HCT116 (cell line): ENCODE results near the gene DMPK. TPM values are rescaled to one million over a fixed set of nuclear protein-coding genes. Genes with fewer than 3 reads are reported as not detected.

Experiments used
- ATAC-seq: fragments of 200-7000 bp; cut with Tn5 transposase; 2 replicates; pipeline ENCODE4 v1.9.1; 2020; ENCODE audit warnings: mild to moderate bottlenecking, moderate library complexity
- BruUV-seq: library from RNA; stranded (reverse); fragments of 400-500 nt; replicated peaks from 2 replicates; lab custom pipeline; 2021; lab: Mats Ljungman, UMichigan
- CTCF ChIA-PET: fragments of 300-600 bp; sonication (Branson Sonifier 250); formaldehyde crosslinking; loops from one replicate; lab custom pipeline; 2021; ENCODE audit warnings: antibody characterized with exemption; lab: Charles Lee
- POLR2A ChIA-PET: fragments of 300-600, 350-600 bp; sonication (Branson Sonifier 250); formaldehyde crosslinking; loops from one replicate; lab custom pipeline; 2021; ENCODE audit warnings: antibody characterized with exemption; lab: Charles Lee
- RAD21 ChIA-PET, 2 experiments: fragments of 300-600 bp; sonication (Branson Sonifier 250); formaldehyde crosslinking; loops; one replicate each; lab custom pipeline; 2023; ENCODE audit warnings: low total read pairs in 2 of 2; ENCODE audit not compliant: uncharacterized antibody in 2 of 2, unreplicated experiment in 2 of 2, low non-redundant PET in 1 of 2; lab: Charles Lee
- DNase-seq: peaks from one replicate; pipeline ENCODE4 v3.0.0-alpha.2; 2010; ENCODE audit warnings: low read depth, low spot score
- H2AFZ ChIP-seq: fragments of 200-600 bp; shearing (Covaris generic), sonication (generic); 2 replicates; pipeline ENCODE4 v1.6.1; 2017; ENCODE audit warnings: low read depth, mixed run types, mixed read lengths, antibody characterized with exemption, low read length; ENCODE audit not compliant: poor library complexity, severe bottlenecking
- H3K27ac ChIP-seq: 2 replicates; pipeline ENCODE4 v1.5.1; 2012; ENCODE audit warnings: low read depth, low read length
- H3K27me3 ChIP-seq: fragments of 200-600 bp; sonication (generic); 2 replicates; pipeline ENCODE4 v1.6.1; 2016; ENCODE audit warnings: mixed run types, low read length, mixed read lengths; ENCODE audit not compliant: insufficient read depth
- H3K36me3 ChIP-seq, 2 experiments: fragments of 200-500 bp in 1 of 2; fragments of 200-600 bp in 1 of 2; sonication (Bioruptor generic) in 1 of 2; sonication (generic) in 1 of 2; 2 replicates each; pipeline versions ENCODE4 v1.5.1 to v1.6.1; 2014 to 2016; ENCODE audit warnings: low read length in 2 of 2, inconsistent platforms in 1 of 2, mixed read lengths in 1 of 2, mixed run types in 1 of 2; ENCODE audit not compliant: insufficient read depth in 2 of 2, control insufficient read depth in 1 of 2
- H3K4me1 ChIP-seq, 2 experiments: fragments of 200-600 bp in 1 of 2; sonication (generic) in 1 of 2; 2 replicates each; pipeline versions ENCODE4 v1.5.1 to v1.6.1; 2012 to 2017; ENCODE audit warnings: low read length in 2 of 2, inconsistent platforms in 1 of 2, mild to moderate bottlenecking in 1 of 2, mixed read lengths in 1 of 2, mixed run types in 1 of 2, moderate library complexity in 1 of 2; ENCODE audit not compliant: insufficient read depth in 2 of 2, control insufficient read depth in 1 of 2
- H3K4me2 ChIP-seq: fragments of 200-600 bp; sonication (generic); 2 replicates; pipeline ENCODE4 v1.6.1; 2017; ENCODE audit warnings: mixed run types, low read length, mixed read lengths
- H3K4me3 ChIP-seq, 2 experiments: fragments of 200-600 bp in 1 of 2; sonication (generic) in 1 of 2; replicated peaks in 1 of 2; 2 replicates each; pipeline ENCODE4 v1.5.1; 2011 to 2016; ENCODE audit warnings: low read length in 2 of 2, control low read depth in 1 of 2, low read depth in 1 of 2, mild to moderate bottlenecking in 1 of 2, mixed read lengths in 1 of 2, mixed run types in 1 of 2
- H3K79me2 ChIP-seq: fragments of 200-600 bp; sonication (generic); 2 replicates; pipeline ENCODE4 v1.6.1; 2017; ENCODE audit warnings: mild to moderate bottlenecking, mixed run types, low read length, moderate library complexity, mixed read lengths; ENCODE audit not compliant: insufficient read depth
- H3K9ac ChIP-seq: fragments of 200-600 bp; sonication (generic); 2 replicates; pipeline ENCODE4 v1.6.1; 2016; ENCODE audit warnings: low read length, mixed read lengths
- H3K9me2 ChIP-seq: fragments of 200-600 bp; sonication (generic), shearing (Covaris generic); 2 replicates; pipeline ENCODE4 v1.6.1; 2017; ENCODE audit warnings: mixed run types, mild to moderate bottlenecking, moderate library complexity; ENCODE audit not compliant: insufficient read depth
- H3K9me3 ChIP-seq, 2 experiments: fragments of 200-500 bp in 1 of 2; fragments of 200-600 bp in 1 of 2; sonication (Bioruptor generic) in 1 of 2; sonication (generic) in 1 of 2; 2 replicates each; pipeline ENCODE4 v1.6.1; 2014 to 2017; ENCODE audit warnings: low read length in 2 of 2, mixed read lengths in 2 of 2, inconsistent platforms in 1 of 2, low read depth in 1 of 2, mild to moderate bottlenecking in 1 of 2, mixed run types in 1 of 2, moderate library complexity in 1 of 2; ENCODE audit not compliant: control insufficient read depth in 1 of 2, insufficient read depth in 1 of 2
- H4K20me1 ChIP-seq: fragments of 200-600 bp; sonication (generic), shearing (Covaris generic); 2 replicates; pipeline ENCODE4 v1.6.1; 2017; ENCODE audit warnings: mixed run types, mild to moderate bottlenecking, moderate library complexity; ENCODE audit not compliant: insufficient read depth
- CEBPB ChIP-seq: IDR thresholded peaks from 2 replicates; pipeline ENCODE4 v1.6.1; 2012; ENCODE audit warnings: low read depth
- ELF1 ChIP-seq: IDR thresholded peaks from 2 replicates; pipeline ENCODE4 v1.6.1; 2012; ENCODE audit warnings: low read depth, borderline replicate concordance
- EZH2 ChIP-seq: fragments of 200-600 bp; sonication (generic); IDR thresholded peaks from 2 replicates; pipeline ENCODE4 v1.6.1; 2017; ENCODE audit warnings: antibody characterized with exemption, mixed run types
- EZH2phosphoT487 ChIP-seq: fragments of 200-600 bp; IDR thresholded peaks from 2 replicates; pipeline ENCODE4 v1.6.1; 2018; ENCODE audit warnings: antibody characterized with exemption, borderline replicate concordance
- FOSL1 ChIP-seq: IDR thresholded peaks from 2 replicates; pipeline ENCODE4 v1.6.1; 2012; ENCODE audit warnings: low read depth
- JUND ChIP-seq: IDR thresholded peaks from 2 replicates; pipeline ENCODE4 v1.6.1; 2012
- POLR2AphosphoS5 ChIP-seq: IDR thresholded peaks from 2 replicates; pipeline ENCODE4 v1.6.1; 2011; ENCODE audit warnings: mild to moderate bottlenecking, low read depth, low read length, moderate library complexity
- RAD21 ChIP-seq: IDR thresholded peaks from 2 replicates; pipeline ENCODE4 v1.6.1; 2012; ENCODE audit warnings: low read depth, mild to moderate bottlenecking
- SIN3A ChIP-seq: IDR thresholded peaks from 2 replicates; pipeline ENCODE4 v1.6.1; 2012; ENCODE audit warnings: low read depth
- SP1 ChIP-seq: IDR thresholded peaks from 2 replicates; pipeline ENCODE4 v1.6.1; 2012; ENCODE audit warnings: low read depth
- SRF ChIP-seq: IDR thresholded peaks from 2 replicates; pipeline ENCODE4 v1.6.1; 2012; ENCODE audit warnings: low read depth
- TCF7L2 ChIP-seq: IDR thresholded peaks from 2 replicates; pipeline ENCODE4 v1.7.0; 2011; ENCODE audit warnings: borderline replicate concordance, inconsistent platforms; ENCODE audit not compliant: insufficient read depth, insufficient read length; ENCODE audit errors: extremely low read depth
- YY1 ChIP-seq: IDR thresholded peaks from 2 replicates; pipeline ENCODE4 v1.6.1; 2011; ENCODE audit warnings: low read length, low read depth, moderate library complexity, mild to moderate bottlenecking; ENCODE audit not compliant: insufficient replicate concordance; ENCODE audit errors: extremely low read depth
- ZFX ChIP-seq: fragments of 450-650 bp; IDR thresholded peaks from 2 replicates; pipeline ENCODE4 v1.6.1; 2017
- ZNF274 ChIP-seq: fragments of 200-500 bp; sonication (Bioruptor generic); IDR thresholded peaks from 2 replicates; pipeline ENCODE4 v1.6.1; 2014; ENCODE audit warnings: mild to moderate bottlenecking, low read depth, low read length, inconsistent platforms
- intact Hi-C: fragments of 100-400 bp; cut with micrococcal nuclease; formaldehyde crosslinking; loops from 2 replicates; pipeline ENCODE4 v1.10.0; 2022
- total RNA-seq: library from RNA; stranded (reverse); gene quantifications from one replicate; pipeline ENCODE4 v1.2.1, GENCODE V29; 2021; ENCODE audit not compliant: unreplicated experiment
- TF ChIP-seq, protein P1 (sequence below): IDR thresholded peaks from 2 replicates; pipeline ENCODE4 v1.6.1; 2012
- TF ChIP-seq, protein P2 (sequence below): IDR thresholded peaks from 2 replicates; pipeline ENCODE4 v1.6.1; 2011; ENCODE audit warnings: mild to moderate bottlenecking, low read length, moderate library complexity; ENCODE audit not compliant: insufficient replicate concordance; ENCODE audit errors: extremely low read depth

Gene DMPK
- total RNA-seq, 1 experiment from 2014 or later = 52.5 TPM

DNA sequence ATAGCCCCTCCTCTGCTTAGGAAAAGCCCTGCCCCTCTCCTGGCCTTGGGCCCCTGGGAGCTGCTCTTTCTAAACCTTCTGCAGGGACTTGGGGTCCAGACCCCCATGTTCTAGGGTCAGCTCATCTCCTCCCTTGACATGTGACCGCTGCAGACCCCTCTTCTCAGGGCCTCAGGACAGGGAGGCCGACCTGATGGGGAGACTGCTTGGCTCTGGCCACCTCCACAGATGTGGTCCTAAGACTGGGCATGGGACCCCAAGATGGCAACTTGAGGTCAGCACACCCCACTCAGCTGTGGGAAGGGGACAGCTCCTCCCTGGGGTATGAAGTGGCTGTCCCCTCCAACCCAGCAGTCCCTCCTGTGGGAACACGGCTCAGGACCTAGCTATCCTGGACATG lies 9.4 kb downstream of the DMPK start:
- ChIA-PET RAD21 (interaction anchor here in 1 of 2 experiments (0.6 kb wide), 1 partner anchor 306 kb away, joined by 3 read pairs; no protein-coding TSS in a partner anchor), POLR2A (no interaction called here), CTCF (no interaction called here)
- no TSS peak for BruUV-seq
- peaks cover 0 to 10% of the 10 kb centered on the region in 2 experiments; a peak in 3 of 4 replicates for H3K36me3 ChIP-seq
- no peak for ATAC-seq
- no peaks in the 10 kb centered on the region for H3K27me3 ChIP-seq
- no peak for TF ChIP-seq EZH2phosphoT487
- no peak for TF ChIP-seq EZH2
- no peak for TF ChIP-seq ZFX
- no peak for TF ChIP-seq FOSL1
- TF ChIP-seq, protein P1, sequence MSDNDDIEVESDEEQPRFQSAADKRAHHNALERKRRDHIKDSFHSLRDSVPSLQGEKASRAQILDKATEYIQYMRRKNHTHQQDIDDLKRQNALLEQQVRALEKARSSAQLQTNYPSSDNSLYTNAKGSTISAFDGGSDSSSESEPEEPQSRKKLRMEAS = no peak
- TF ChIP-seq YY1 = no peak
- TF ChIP-seq SIN3A = no peak
- TF ChIP-seq ZNF274 = no peak
- TF ChIP-seq RAD21 = no peak
- TF ChIP-seq POLR2AphosphoS5 = no peak
- TF ChIP-seq, protein P2, sequence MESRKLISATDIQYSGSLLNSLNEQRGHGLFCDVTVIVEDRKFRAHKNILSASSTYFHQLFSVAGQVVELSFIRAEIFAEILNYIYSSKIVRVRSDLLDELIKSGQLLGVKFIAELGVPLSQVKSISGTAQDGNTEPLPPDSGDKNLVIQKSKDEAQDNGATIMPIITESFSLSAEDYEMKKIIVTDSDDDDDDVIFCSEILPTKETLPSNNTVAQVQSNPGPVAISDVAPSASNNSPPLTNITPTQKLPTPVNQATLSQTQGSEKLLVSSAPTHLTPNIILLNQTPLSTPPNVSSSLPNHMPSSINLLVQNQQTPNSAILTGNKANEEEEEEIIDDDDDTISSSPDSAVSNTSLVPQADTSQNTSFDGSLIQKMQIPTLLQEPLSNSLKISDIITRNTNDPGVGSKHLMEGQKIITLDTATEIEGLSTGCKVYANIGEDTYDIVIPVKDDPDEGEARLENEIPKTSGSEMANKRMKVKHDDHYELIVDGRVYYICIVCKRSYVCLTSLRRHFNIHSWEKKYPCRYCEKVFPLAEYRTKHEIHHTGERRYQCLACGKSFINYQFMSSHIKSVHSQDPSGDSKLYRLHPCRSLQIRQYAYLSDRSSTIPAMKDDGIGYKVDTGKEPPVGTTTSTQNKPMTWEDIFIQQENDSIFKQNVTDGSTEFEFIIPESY = no peak
- no peak for TF ChIP-seq JUND
- TF ChIP-seq TCF7L2 = no peak
- no peak for TF ChIP-seq SP1
- TF ChIP-seq CEBPB = no peak
- TF ChIP-seq ELF1 = no peak
- no peak for TF ChIP-seq SRF
- no peak for DNase-seq
- H3K27ac ChIP-seq = no peak overlapping the region
- peaks cover 7 to 26% of the 10 kb centered on the region in 2 experiments for H3K4me1 ChIP-seq
- no peak overlapping the region for H3K4me3 ChIP-seq
- H2AFZ ChIP-seq = no peak overlapping the region
- intact Hi-C loops = loop anchor here (10.0 kb wide), 1 partner anchor 678 kb away; the partner anchor contains the start of gene PPP1R37
- H4K20me1 ChIP-seq = no peaks in the 10 kb centered on the region
- no peaks in the 10 kb centered on the region for H3K9me2 ChIP-seq
- no peak overlapping the region for H3K9ac ChIP-seq
- H3K79me2 ChIP-seq = no peaks in the 10 kb centered on the region
- H3K4me2 ChIP-seq = no peak overlapping the region
- H3K9me3 ChIP-seq = no peaks in the 10 kb centered on the region
